ACHN (cell line): ENCODE results near the gene TMEM8B.
A peak's percentile ranks its signal among the peaks of the same experiment; 100 is the strongest.
"Not testable (repeated sequence)": the region's sequence is repeated elsewhere in the genome, so short reads cannot be mapped to it uniquely, and the experiment has no call there.

Experiments
- DNase-seq: peaks from one replicate; pipeline ENCODE4 v3.0.0-alpha.2; 2015
- in situ Hi-C: cut with HindIII; loops from 2 replicates; pipeline ENCODE4 v1.10.0; 2017; ENCODE audit warnings: low sequenced_read_pairs, low pct_ligation_motif_present, low pct_unique_long_range_greater_than_20kb

The TMEM8B gene

DNA sequence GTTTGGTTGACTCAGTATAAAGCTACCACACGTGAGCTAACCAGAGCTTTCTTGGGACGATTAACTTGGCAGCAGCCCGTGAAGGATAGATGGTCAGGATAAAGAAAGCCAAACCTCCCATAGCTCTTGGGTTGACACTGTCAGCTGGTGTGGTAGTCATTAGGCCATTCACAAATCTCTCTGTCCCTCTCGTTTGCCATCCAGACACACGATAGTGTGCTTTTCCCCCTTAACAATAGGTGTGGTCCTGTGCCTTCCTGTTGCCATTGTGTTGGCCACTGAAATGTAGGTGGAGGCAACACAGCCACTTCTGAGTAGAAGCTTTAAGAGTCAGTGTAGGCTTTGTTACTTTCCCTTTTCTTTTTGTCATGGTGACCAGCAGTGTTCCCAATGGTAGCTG, 29.4 kb downstream of the TMEM8B start:
- in situ Hi-C loops, result no loop called here
- DNase-seq, result no peak

DNA sequence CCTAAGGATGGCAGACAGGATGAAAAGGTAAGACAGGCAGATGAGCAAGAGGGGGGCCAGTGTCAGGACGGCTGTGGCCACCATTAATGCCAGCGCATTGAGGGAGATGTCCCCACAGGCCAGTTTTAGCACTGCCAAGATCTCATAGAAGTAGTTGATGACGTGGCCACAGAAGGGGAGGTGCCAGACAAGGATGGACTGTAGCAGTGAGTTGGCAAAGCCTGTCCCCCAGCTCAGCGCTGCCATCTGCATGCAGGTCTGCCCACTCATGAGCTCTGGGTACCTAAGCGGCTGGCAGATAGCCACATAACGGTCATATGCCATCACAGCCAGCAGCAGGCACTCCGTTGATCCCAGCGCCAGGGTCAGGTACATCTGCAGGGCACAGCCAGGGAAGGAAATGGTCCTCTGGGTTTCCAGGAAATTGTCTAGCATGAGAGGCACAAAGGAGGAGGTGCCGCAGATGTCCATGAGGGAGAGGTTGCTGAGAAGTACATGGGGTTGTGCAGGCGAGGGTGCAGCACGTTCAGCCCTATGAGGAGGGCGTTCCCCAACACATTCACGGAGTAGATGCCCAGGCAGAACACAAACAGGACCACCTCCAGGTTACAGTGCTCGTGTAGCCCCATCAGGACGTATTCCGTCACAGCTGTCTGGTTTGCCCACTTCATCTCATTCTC, 30.4 kb downstream of the TMEM8B start:
- DNase-seq, result peak; percentile 4
- in situ Hi-C loops, result no loop called here

DNA sequence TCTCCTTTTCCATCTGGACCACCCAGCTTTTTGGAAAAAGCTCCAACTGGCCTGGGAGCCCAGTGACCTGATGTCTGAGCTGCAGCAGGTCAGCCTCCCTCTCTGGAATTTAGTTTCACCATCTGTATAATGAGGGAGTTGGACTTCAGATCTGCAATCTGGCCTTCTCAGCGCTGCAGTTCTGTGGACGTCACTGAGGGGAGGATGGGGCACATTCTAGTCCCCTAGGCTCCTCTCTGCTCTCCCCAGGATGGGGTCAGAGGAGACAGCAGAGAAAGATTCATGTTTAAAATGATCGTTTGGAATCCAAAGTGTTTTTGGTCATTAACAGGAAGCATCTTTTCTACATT, 30.9 kb downstream of the TMEM8B start:
- in situ Hi-C loops, result no loop called here
- DNase-seq, result no peak

DNA sequence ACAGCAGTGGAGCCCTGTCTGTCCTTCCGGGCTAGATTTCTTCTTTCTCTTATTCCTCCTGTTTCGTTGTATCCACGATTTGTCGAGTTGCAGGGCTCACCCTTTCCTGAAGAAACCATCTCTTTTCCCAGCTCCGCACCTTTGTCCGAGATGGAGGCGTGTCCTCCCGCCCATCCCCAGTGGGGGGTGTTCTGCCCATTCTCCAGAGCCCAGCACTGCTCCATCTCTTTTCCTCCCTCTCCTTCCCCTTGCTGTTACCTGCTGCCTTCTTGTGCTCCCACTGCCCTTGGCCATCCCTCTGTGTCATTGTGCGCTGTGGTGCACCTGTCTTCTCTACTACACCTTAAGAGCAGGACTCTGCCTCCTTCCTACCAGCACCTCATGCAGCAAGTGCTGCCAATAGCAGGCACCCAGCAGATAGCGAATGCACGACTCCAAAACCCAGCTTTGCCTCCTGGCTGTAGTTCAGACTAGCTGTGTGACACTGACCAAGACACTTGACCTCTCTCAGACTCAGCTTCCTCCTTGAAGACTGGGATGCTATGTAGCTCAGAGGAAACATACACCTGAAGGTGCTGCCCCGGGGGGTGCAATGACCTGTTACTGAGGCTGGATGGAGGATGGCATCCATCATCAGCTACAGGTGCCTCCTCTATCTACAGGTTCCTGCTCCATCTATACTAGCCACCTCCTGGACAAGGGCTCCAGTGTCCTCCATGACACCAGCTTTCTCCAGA, 32.3 kb downstream of the TMEM8B start:
- in situ Hi-C loops, result no loop called here
- no peak for DNase-seq

DNA sequence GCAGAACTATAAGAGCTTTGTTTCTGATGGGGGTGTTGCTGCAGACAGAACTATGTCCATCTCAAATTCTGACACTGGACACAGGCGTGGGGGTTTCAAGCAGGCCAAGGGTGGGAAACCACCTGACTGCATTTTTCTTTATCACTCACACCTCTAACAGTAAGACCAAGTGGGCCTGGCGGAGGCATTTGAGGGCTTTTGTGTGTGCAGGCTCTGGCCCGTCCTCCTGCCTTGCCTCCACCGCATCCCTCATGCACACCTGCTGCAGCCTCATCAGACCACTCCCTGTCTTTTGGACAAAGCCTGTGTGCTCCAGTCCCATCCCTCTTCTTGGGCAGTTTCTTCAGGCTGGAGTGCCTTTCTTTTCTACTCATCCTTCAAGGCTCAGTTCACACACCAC, 33.3 kb downstream of the TMEM8B start:
- in situ Hi-C loops, result no loop called here

DNA sequence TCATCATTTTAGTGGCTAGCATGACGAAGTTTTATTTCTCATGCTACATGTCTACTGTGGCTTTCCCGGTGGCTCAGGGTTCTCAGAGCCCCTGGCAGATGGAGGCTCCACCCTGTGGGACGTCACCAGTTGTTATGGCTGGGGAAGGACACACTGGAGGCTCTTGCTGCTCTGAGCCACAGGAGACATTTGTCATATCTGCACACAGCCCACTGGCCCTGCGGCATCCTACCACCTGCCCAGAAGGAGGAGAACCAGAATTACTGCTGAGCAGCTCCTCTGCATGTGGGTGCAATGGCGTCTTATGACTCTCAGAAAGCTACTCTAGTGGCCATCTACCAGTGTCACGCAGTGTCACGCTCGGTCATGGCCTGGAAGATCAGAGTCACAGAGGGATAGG, 34.6 kb downstream of the TMEM8B start:
- DNase-seq, result no peak
- in situ Hi-C loops, result no loop called here

More for the DNA sequence above, 33.3 kb downstream of the TMEM8B start:
- no peak for DNase-seq

DNA sequence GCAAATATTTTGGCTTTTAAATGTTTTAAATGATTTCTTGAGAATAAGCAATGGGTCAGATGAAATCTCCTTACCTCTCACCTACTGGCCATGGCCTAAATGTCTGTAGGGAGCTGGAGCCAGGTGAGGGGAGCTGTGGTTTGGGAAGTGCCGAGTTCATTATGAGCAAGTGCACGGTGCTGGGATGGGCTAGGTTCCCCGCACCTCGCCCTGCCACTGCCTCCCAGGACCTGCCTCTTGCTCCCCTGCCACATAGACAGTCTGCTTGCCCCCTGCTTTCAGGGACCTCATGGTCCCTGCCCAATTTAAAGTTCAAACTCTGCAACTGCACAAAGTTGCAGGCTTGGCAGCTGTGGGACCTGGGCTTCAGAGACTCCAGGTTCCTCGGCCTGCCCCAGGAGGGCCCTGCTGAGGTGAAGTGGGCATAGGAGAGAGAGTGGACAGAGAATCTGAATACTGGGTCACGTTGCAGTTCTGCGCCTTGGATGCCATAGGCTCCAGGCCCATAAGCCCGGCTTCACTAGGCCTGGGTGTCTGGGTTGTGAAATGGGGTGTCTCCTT, 35.7 kb downstream of the TMEM8B start:
- no peak for DNase-seq
- in situ Hi-C loops, result no loop called here

DNA sequence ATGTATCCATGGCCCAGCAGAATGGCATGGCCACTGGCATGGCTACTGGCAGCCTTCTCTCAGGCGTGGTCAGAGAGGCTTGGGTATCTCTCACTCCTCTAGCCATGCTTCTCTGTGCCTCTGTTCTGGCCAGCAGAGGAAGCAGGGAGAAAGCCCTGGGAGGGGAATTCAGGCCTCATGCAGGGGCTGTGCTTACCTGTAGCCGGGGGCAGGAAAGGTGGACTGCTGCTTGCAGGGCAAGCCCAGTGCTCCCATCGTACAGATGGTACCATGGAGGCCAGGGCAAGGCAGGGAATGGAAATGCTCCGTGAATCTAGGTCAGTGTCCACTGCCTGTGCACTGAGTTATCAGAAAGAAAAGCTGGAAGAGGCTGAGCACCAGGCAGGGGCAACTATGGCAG, 38.5 kb downstream of the TMEM8B start:
- in situ Hi-C loops, result no loop called here
- DNase-seq, result no peak

DNA sequence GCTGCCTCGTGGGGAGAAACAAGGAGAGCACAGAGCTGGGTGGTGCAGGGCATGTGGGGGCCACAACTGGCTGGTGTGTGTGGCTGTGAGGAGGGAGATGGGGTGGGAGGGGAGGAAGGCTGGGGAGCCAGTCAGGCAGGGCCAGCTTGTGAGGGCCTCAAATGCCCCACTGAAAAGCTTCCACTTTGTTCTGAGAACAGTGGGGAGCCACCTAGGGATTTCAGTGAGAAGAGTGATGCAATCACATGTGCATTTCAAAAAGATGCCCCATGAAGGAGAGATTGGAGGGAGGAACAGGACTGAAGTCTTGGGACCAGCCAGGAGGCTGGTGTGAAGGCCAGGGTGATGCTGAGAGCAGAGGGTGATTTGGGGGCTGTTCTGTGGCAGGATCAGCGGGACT, 39.9 kb downstream of the TMEM8B start:
- DNase-seq, result no peak
- in situ Hi-C loops, result no loop called here

DNA sequence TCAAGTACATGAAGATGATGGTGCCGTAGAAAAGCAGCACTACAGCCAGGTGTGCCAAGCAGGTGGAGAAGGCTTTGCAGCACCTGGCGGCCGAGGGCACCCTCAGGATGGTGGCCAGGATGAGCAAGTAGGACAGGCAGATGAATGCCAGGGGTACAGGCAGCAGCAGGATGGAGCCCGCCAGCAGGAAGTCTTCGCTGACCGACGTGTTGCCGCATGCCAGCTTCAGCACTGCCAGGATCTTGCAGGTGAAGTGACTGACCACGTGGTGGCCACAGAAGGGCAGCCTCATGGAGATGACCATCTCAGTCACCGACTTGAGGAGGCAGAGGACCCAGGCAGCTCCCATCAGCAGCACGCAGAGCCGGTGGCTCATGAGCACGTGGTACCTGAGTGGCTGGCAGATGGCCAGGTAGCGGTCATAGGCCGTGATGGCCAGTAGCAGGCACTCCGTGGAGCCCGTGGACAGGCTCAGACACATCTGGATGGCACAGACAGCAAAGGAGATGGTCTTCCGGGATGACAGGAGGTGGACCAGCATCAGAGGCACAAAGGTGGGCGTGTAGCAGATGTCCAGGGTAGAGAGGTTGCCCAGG, 40.7 kb downstream of the TMEM8B start:
- in situ Hi-C loops, result no loop called here
- no peak for DNase-seq

DNA sequence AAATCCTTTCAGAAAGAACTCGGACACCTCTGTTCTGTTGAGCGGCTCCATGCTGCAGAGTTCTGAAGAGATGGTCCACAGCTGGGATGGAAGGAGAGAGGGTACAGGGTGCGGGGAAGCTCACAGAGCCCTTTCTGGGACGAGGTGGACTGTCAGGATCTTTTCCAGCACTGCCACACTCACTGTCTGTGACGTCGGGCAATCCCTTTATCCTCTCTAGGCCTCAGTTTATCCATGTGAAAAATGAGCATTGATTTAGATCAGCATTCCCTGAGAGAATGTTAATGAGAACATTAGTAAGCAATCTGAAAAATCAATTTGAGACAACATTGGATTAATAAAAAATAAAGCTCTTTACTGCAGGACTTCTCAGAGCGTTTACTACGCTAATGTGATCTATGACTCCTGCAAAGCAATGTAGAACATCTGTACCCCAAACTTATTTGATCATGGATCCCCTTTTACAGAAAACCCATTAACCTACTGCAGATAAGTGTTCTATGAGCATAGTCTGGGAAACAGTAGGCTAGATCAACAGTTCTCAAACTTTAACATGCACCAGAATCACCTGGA, 41.4 kb downstream of the TMEM8B start, which contains the start of gene OR13J1:
Gene OR13J1, minus strand, starts transcription at position 51 of the 573 bp plus-strand sequence. Its CDS starts 0 bp downstream, at position 51.
- in situ Hi-C loops, result no loop called here
- DNase-seq, result no peak

DNA sequence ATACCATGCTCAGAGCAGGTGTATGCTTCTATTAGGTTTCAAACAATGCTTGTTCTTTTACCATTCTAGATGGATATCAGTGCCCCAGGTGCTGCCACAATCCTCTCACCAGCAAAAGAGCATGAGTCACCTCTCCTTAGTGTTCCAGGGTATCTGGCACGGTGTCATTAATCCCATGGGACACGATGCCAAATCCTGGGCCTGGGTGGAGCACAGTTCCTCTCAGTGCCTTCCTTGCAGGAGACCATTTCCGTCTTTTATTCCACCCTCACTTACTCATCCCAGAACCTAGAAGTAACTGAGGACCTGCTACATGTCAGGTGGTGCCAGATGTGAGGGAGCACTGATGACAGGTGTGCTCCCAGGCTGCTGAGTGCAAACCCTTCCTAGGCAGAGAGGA, 42.5 kb downstream of the TMEM8B start:
- no peak for DNase-seq
- in situ Hi-C loops, result no loop called here

DNA sequence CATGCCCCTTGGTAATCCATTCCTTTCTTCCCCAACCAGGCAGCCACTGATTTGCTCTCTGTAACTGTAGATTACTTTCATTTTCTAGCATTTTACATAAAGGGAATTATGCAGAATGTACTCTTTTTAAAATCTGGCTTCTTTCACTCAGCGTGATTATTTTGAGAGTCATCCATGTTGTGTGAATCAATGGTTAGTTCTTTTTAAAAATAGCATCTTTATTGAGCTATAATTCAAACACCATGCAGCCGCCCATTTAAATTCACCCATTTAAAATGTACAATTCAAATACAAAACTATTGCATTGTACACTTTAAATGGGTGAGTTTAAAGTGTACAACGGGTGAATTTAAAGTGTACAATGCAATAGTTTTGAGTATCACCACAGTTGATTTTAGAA, 43.5 kb downstream of the TMEM8B start:
- DNase-seq, result no peak
- in situ Hi-C loops, result no loop called here

DNA sequence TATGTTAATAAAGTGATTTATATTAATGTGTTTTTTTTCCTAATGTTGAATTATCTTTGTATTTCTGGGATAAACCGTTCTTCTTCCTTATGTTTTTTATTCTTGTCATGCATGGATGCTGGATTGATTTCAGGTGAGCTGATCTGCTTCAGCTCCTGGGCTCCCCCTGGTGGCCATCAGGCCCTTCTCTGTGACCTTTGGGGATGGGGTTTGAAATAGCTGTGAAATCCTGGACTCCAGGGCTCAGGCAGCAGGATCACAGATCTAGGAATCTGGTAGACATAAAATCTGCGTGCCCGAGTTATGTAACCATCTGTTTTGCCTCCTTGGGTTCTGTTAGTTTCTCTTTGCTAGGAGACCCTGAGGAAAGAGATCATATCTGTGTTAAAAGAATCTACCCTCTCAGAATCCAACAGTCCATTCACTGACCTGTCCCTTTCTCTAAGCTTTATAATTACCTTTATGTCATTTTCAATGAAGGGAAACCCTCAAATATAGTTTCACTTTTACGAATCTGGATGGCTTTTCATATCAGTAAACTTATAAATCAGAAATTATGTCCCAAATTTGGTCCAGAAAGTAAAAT, 53.3 kb downstream of the TMEM8B start:
- DNase-seq, result peak; percentile 57
- in situ Hi-C loops, result no loop called here

DNA sequence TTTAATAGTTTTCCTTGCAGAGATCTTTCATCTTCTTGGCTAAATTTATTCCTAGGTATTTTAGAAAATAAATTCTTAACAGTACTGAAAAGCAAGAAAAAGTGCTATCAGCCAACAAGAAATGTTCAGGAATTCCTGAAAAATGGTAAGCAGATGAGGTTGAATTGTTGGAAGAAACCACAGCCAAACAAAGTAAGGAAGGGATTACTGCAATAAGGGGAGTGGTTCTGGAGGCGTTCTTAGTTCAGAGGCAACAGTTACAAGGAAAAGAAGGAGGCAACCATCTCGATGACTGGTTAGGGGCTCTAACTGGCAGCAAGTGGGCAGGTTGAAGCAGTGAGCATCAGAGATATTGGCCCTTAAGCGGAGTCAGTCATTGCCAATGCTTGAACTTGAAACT, 54.0 kb downstream of the TMEM8B start:
- in situ Hi-C loops, result no loop called here
- DNase-seq, result no peak

DNA sequence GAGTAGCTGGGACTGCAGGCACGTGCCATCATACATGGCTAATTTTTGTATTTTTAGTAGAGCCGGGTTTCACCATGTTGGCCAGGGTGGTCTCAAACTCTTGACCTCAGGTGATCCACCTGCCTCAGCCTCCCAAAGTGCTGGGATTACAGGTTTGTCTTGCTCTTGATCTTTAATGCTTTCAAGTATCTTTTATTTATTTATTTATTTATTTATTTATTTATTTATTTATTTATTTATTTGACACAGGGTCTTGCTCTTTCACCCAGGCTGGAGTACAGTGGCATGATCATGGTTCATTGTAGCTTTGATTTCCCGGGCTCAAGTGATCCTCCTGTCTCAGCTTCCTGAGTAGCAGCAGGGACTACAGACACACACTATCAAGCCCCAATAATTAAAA, 55.9 kb downstream of the TMEM8B start:
- DNase-seq, in situ Hi-C loops: not testable (repeated sequence)

DNA sequence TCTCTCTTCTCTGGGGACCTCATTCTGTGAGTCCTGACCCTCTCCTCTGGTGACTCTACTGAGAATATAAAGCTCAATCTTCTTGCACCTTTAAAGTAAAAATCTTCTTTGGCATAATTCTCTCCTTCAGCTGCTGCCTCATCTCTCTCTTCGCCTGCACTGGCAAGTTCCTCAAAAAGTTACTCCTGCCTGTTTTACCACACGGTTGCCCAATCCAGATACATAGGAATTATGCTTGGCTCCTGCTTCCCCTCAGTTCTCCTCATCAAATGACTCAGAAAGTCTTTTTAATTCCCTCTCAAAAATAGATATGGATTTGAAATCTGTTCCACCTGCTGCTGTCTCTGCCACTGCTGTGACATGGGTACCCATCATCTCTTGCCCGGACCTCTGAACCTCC, 62.6 kb downstream of the TMEM8B start:
- no peak for DNase-seq
- in situ Hi-C loops, result no loop called here

DNA sequence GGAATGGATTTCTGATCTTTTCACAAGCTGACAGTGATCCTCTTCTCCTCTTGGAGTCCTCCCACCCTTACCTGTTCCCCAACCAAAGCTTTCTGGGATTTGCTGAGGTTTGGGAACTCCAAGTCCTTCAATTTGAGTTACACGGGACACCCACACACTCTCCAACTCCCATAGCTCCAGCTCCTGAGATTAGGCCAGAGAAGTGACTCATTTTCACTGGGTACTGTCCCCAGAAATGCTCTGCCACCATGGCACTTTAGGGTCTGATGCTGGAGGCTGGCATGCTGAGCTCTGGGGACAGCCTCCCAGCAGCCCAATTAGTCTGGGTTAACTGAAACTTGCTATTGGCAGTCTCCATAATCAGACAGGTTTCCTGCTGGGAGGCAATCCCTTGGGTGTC, 63.0 kb downstream of the TMEM8B start:
- no peak for DNase-seq

DNA sequence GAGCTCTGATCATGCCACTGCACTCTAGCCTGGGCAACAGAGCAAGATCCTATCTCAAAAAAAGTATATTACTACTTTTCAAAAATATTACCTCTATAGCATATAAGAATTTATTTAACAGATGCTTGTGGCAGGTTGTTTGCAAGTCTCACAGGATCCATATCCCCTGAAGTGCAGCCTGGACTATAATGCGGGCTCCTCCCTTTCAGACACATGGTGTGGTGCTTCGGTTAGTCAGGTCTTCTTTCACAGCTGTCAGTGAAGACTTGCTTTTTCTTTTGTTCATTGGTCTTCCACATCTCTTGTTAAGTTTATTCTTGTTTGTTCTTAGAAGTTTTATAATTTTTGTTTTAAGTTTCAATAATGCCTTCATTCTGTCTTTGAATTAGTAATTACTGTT, 67.5 kb downstream of the TMEM8B start:
- DNase-seq, result no peak
- in situ Hi-C loops, result no loop called here

More for the DNA sequence above, 63.0 kb downstream of the TMEM8B start:
- in situ Hi-C loops, result no loop called here
